ENCODE data around the gene DIABLO. TPM values are rescaled to one million over a fixed set of nuclear protein-coding genes. Genes with fewer than 3 reads are reported as not detected.

The DIABLO gene
- polyA plus RNA-seq, 1 of the 3 experiments (the other 2 are of a cell fraction), result 78.9 TPM

DNA sequence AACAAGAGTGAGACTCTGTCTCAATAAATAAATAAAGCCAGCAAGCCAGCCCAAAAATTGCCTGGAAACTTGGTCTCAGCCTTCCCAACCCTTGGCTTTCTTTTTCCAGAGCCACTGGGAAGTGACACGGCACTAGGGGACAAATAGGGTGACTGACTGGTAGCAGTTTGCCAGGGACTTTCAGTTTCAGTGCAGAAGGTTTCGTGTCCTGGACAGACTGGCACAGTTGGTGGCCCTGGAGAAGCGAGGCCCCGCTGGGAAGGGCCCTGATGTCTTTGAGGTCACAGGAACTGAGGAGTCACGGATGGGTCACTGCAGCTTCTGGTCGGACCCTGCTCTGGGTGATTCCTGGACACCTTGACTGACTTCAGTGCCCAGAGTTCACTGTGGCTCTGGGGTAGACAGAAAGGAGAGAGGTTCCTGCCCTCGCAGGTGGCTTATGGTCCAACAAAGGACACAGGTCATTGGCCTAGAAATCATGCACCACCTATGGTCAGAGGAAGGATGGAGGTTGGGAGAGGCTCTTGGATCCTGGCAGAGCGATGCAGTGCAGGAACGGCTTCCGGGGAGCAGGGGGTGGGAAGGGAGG is 40.3 kb downstream of the DIABLO start:
- no peak for DNase-seq
- TF ChIP-seq MXI1 (IDR thresholded peaks at IDR 0.05; ENCODE audit: low read depth, low read length) (no peak), TEAD4 (IDR thresholded peaks at IDR 0.05; ENCODE audit: borderline replicate concordance, insufficient read depth) (no peak), RCOR1 (IDR thresholded peaks at IDR 0.05; ENCODE audit: low read length) (no peak), EP300 (IDR thresholded peaks at IDR 0.05; ENCODE audit: borderline replicate concordance in 1 of 2, low read depth in 1 of 2, low read length in 1 of 2) (no peak), YY1 (IDR thresholded peaks at IDR 0.05; ENCODE audit: low read depth) (no peak), JUND (IDR thresholded peaks at IDR 0.05) (no peak), ELF1 (IDR thresholded peaks at IDR 0.05) (no peak), EZH2phosphoT487 (IDR thresholded peaks at IDR 0.05; ENCODE audit: borderline replicate concordance, low read depth) (no peak)
- TF ChIP-seq, protein P1, sequence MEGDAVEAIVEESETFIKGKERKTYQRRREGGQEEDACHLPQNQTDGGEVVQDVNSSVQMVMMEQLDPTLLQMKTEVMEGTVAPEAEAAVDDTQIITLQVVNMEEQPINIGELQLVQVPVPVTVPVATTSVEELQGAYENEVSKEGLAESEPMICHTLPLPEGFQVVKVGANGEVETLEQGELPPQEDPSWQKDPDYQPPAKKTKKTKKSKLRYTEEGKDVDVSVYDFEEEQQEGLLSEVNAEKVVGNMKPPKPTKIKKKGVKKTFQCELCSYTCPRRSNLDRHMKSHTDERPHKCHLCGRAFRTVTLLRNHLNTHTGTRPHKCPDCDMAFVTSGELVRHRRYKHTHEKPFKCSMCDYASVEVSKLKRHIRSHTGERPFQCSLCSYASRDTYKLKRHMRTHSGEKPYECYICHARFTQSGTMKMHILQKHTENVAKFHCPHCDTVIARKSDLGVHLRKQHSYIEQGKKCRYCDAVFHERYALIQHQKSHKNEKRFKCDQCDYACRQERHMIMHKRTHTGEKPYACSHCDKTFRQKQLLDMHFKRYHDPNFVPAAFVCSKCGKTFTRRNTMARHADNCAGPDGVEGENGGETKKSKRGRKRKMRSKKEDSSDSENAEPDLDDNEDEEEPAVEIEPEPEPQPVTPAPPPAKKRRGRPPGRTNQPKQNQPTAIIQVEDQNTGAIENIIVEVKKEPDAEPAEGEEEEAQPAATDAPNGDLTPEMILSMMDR (IDR thresholded peaks at IDR 0.05), result no peak
- TF ChIP-seq, protein P2, sequence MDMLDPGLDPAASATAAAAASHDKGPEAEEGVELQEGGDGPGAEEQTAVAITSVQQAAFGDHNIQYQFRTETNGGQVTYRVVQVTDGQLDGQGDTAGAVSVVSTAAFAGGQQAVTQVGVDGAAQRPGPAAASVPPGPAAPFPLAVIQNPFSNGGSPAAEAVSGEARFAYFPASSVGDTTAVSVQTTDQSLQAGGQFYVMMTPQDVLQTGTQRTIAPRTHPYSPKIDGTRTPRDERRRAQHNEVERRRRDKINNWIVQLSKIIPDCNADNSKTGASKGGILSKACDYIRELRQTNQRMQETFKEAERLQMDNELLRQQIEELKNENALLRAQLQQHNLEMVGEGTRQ (IDR thresholded peaks at IDR 0.05; ENCODE audit: borderline replicate concordance, low read depth, low read length), result no peak
- TF ChIP-seq, protein P3, sequence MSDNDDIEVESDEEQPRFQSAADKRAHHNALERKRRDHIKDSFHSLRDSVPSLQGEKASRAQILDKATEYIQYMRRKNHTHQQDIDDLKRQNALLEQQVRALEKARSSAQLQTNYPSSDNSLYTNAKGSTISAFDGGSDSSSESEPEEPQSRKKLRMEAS (IDR thresholded peaks at IDR 0.05; ENCODE audit: low read depth), result no peak
- no peak overlapping the region for H3K4me2 ChIP-seq
- peaks cover under 1% of the 10 kb centered on the region for H3F3A ChIP-seq (replicated peaks; ENCODE audit: insufficient read depth)
- ChIA-PET CTCF (interaction anchor here (2.0 kb wide), 1 partner anchor 171 kb away, joined by 5 read pairs; no protein-coding TSS in a partner anchor), POLR2A (no interaction called here)
- H4K20me1 ChIP-seq (ENCODE audit: insufficient read depth), result no peaks in the 10 kb centered on the region
- no peaks in the 10 kb centered on the region for H3K36me3 ChIP-seq (replicated peaks in 1 of 2; ENCODE audit: control insufficient read depth in 1 of 2, insufficient read depth in 2 of 2, low read length in 1 of 2)
- no peak overlapping the region for H2AFZ ChIP-seq (ENCODE audit: low read depth)
- H3K27ac ChIP-seq (ENCODE audit: low read depth in 2 of 2, low read length in 1 of 2), result no peak overlapping the region
- WGBS (ENCODE audit: low lambda C conversion rate), result 95% methylated on average over 10 of the region's 10 CpGs
- H3K4me1 ChIP-seq (ENCODE audit: control insufficient read depth in 1 of 2, insufficient read depth in 2 of 2, low read depth in 1 of 2, low read length in 1 of 2), result no peaks in the 10 kb centered on the region; a peak in 1 of 4 replicates
- no peaks in the 10 kb centered on the region for H3K9me3 ChIP-seq
- no peaks in the 10 kb centered on the region for H3K27me3 ChIP-seq (ENCODE audit: insufficient read depth)
- H3K4me3 ChIP-seq (ENCODE audit: low read depth in 2 of 2, low read length in 1 of 2), result no peak overlapping the region
- no peak overlapping the region for H3K9ac ChIP-seq
- no peaks in the 10 kb centered on the region for H3K79me2 ChIP-seq (ENCODE audit: insufficient read depth)
- H3K9me2 ChIP-seq, result no peaks in the 10 kb centered on the region

DNA sequence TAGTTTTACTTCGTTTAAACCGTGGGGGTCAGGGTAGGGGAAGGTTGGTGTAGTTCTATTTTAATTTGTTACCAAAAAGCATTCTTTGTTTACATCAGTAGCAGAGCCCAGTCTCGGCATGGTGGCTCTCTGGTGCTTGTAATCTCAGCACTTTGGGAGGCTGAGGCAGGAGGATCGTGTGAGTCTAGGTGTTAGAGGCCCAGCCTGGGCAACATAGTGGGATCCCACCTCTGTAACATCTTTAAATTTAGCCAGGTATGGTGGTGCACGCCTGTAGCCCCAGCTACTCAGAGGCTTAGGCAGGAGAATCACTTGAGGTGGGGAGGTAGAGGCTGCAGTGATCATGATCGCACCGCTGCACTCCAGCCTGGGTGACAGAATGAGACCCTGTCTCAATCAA is 40.8 kb downstream of the DIABLO start:
- POLR2A ChIA-PET, result no interaction called here
- TF ChIP-seq, protein P4, sequence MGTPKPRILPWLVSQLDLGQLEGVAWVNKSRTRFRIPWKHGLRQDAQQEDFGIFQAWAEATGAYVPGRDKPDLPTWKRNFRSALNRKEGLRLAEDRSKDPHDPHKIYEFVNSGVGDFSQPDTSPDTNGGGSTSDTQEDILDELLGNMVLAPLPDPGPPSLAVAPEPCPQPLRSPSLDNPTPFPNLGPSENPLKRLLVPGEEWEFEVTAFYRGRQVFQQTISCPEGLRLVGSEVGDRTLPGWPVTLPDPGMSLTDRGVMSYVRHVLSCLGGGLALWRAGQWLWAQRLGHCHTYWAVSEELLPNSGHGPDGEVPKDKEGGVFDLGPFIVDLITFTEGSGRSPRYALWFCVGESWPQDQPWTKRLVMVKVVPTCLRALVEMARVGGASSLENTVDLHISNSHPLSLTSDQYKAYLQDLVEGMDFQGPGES (IDR thresholded peaks at IDR 0.05; ENCODE audit: low read depth, low read length), result no peak
- TF ChIP-seq MXI1 (IDR thresholded peaks at IDR 0.05; ENCODE audit: low read depth, low read length) (no peak), SMC3 (IDR thresholded peaks at IDR 0.05; ENCODE audit: low read depth, low read length) (no peak), NFIC (IDR thresholded peaks at IDR 0.05; ENCODE audit: borderline replicate concordance) (no peak), FOXJ3 (CRISPR knock-in tag; IDR thresholded peaks at IDR 0.05) (no peak), FOSL2 (IDR thresholded peaks at IDR 0.05; ENCODE audit: borderline replicate concordance, low read depth) (no peak), TAF1 (IDR thresholded peaks at IDR 0.05; ENCODE audit: borderline replicate concordance, low read depth, low read length) (no peak), TCF12 (IDR thresholded peaks at IDR 0.05) (no peak), RCOR1 (IDR thresholded peaks at IDR 0.05; ENCODE audit: low read length) (no peak), YY1 (IDR thresholded peaks at IDR 0.05; ENCODE audit: low read depth) (no peak), GATA2 (CRISPR knock-in tag; IDR thresholded peaks at IDR 0.05) (no peak)
- TF ChIP-seq, protein P5, sequence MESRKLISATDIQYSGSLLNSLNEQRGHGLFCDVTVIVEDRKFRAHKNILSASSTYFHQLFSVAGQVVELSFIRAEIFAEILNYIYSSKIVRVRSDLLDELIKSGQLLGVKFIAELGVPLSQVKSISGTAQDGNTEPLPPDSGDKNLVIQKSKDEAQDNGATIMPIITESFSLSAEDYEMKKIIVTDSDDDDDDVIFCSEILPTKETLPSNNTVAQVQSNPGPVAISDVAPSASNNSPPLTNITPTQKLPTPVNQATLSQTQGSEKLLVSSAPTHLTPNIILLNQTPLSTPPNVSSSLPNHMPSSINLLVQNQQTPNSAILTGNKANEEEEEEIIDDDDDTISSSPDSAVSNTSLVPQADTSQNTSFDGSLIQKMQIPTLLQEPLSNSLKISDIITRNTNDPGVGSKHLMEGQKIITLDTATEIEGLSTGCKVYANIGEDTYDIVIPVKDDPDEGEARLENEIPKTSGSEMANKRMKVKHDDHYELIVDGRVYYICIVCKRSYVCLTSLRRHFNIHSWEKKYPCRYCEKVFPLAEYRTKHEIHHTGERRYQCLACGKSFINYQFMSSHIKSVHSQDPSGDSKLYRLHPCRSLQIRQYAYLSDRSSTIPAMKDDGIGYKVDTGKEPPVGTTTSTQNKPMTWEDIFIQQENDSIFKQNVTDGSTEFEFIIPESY (IDR thresholded peaks at IDR 0.05; ENCODE audit: borderline replicate concordance, low read depth), result no peak
- TF ChIP-seq, protein P2 (IDR thresholded peaks at IDR 0.05; ENCODE audit: borderline replicate concordance, low read depth, low read length), result no peak

More for the DNA sequence above, 40.8 kb downstream of the DIABLO start:
- no peak for DNase-seq
- Histone ChIP-seq H4K20me1 (ENCODE audit: insufficient read depth) (no peaks in the 10 kb centered on the region), H3K9me3 (no peaks in the 10 kb centered on the region), H3K9me2 (no peaks in the 10 kb centered on the region), H3K27me3 (ENCODE audit: insufficient read depth) (no peaks in the 10 kb centered on the region), H2AFZ (ENCODE audit: low read depth) (no peak overlapping the region), H3K36me3 (replicated peaks in 1 of 2; ENCODE audit: control insufficient read depth in 1 of 2, insufficient read depth in 2 of 2, low read length in 1 of 2) (no peaks in the 10 kb centered on the region), H3K4me2 (no peak overlapping the region), H3K4me3 (ENCODE audit: low read depth in 2 of 2, low read length in 1 of 2) (no peak overlapping the region), H3K79me2 (ENCODE audit: insufficient read depth) (no peaks in the 10 kb centered on the region), H3K4me1 (ENCODE audit: control insufficient read depth in 1 of 2, insufficient read depth in 2 of 2, low read depth in 1 of 2, low read length in 1 of 2) (no peaks in the 10 kb centered on the region; a peak in 1 of 4 replicates), H3K9ac (no peak overlapping the region), H3F3A (replicated peaks; ENCODE audit: insufficient read depth) (peaks cover 5% of the 10 kb centered on the region), H3K27ac (ENCODE audit: low read depth in 2 of 2, low read length in 1 of 2) (no peak overlapping the region)
- CTCF ChIA-PET, result interaction anchor here (1.4 to 2.0 kb wide), 2 partner anchors 61 to 171 kb away, joined by 4 to 5 read pairs; no protein-coding TSS in a partner anchor
- 88% methylated on average over 7 of the region's 7 CpGs for WGBS (ENCODE audit: low lambda C conversion rate)
